HG03039 (cell line): ENCODE data around the gene TPGS1.
"Not testable (repeated sequence)": the region's sequence is repeated elsewhere in the genome, so short reads cannot be mapped to it uniquely, and the experiment has no call there.

ENCODE experiments used
- ATAC-seq: cut with Tn5 transposase; IDR thresholded peaks from one replicate; pipeline ENCODE4 v1.9.1; 2021; ENCODE audit warnings: mild to moderate bottlenecking, moderate library complexity; ENCODE audit not compliant: unreplicated experiment

The TPGS1 gene

GRCh38 chr19:474126-475078 is 32.9 kb upstream of the TPGS1 start:
- no peak for ATAC-seq

GRCh38 chr19:475360-475759 is 31.9 kb upstream of the TPGS1 start:
- no peak for ATAC-seq

- ATAC-seq: no peak
These were observed 28.9 kb upstream of the TPGS1 start for GRCh38 chr19:478236-478903.

DNA sequence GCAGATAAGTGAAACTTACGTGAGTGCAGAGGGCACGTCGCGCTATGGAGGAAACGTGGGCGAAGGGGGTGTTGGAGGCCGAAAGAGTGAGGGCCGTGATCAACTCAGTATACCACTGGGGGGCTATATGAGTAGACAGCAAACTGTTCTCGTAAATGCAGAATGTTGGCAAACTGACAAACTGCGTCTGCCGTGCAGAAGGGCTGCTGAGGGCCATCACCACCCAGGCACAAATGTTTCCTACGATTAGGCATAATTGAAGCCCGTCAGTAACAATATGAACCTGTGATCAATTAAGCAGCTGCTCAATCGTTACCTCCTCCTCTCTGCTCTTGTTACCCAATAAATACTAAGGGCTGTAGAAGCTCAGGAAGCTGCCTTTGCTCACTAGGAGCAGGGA is 28.3 kb upstream of the TPGS1 start:
- no peak for ATAC-seq

GRCh38 chr19:480016-480855 is 27.1 kb upstream of the TPGS1 start:
- ATAC-seq: no peak

DNA sequence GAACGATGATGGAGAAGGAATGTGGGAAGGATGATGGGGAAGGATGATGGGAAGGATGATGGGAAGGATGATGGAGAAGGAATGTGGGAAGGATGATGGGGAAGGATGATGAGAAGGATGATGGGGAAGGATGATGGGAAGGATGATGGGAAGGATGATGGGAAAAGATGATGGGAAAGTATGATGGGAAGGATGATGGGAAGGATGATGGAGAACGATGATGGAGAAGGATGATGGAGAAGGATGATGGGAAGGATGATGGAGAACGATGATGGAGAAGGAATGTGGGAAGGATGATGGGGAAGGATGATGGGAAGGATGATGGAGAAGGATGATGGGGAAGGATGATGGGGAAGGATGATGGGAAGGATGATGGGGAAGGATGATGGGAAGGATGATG is 26.2 kb upstream of the TPGS1 start:
- ATAC-seq: not testable (repeated sequence)

GRCh38 chr19:482186-483041 is 24.9 kb upstream of the TPGS1 start:
- ATAC-seq: no peak

DNA sequence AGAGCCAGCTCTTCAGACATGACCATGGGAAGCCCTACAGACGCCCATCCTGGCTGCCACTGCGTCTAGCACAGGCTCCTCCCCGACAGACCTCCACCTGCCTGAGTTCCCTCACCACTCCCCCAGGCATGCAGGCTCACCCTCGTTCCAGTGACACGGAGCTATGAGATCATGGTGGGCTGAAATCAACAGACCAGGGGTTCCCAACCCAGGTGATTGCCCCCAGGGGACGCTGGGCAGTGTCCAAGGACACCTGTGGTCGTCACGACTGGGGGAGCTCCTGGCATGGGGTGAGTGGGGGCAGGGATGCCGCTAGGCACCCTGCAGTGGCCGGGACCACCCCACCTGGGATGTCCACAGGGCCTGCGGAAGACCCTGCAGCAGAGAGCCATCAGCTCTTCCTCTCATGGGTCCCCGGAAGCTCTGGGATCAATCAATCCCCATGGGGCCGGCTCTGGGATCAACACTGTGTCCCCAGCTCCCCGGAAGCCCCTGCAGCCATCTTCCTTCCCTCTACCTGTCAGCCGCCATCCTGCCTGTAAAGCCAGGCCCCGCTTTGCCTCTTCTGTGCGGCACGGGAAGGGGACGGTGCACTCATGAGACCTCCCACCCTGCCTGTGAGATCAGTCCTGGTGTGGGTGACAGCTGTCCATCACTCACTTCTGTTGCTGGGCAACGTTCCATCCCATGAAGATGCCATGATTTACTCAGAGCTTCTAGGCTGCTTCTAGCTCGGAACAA is 23.8 kb upstream of the TPGS1 start:
- no peak for ATAC-seq

DNA sequence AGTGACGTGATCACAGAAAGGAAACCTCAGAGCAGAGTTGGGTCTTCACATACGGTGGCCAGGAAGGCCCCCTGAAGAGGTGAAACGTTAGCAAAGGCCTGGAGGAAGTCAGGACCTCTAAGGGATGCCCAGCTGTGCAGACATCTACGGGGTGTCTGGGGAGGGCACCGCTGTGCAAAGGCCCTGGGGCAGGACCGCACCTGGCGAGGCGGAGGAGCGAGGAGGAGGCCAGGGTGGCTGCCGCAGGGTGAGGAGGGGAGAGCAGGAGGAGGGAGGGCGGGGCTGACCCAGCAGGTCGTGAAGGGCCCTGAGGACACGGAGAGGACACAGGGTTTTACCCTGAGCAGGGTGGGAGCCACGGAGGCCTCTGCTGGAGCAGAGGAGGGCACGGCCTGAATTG is 22.8 kb upstream of the TPGS1 start:
- ATAC-seq: no peak

- ATAC-seq: no peak
These were observed 22.2 kb upstream of the TPGS1 start for GRCh38 chr19:485077-485476.

DNA sequence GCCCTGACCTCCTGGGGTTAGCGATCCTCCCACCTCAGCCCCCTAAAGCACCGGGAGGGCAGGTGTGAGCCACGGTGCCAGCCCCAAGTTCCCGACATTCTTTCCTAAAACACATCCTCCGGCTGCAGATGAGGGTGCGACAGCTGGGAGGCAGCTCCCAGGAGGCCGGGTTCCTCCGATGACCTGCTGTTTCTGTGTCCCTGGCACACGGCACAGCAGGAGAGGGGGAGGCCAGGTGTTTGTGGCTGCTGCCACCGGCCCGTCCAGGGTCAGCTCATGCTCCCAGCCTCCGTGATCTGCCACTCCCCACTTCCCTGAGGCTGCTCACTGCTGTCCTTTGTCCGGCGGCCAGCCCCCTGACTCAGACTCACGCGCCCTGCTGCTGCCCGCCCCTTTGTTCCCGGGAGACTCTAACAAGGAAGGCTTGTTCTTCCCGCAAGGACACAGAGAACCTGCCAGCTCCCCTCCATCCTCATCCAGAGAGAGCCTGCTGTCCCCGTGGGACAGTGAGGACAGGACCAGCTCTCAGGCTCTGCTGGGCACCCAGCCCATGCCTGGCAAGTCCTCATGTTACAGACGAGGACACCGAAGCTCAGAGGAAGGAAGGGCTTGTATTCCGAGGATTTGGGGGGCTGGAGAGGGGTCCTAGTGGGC is 21.6 kb upstream of the TPGS1 start:
- ATAC-seq: no peak

- peak; percentile 62 for ATAC-seq
These were observed 18.5 kb upstream of the TPGS1 start for GRCh38 chr19:488505-489417.

- ATAC-seq: no peak
These were observed 17.7 kb upstream of the TPGS1 start for GRCh38 chr19:489418-490196.

DNA sequence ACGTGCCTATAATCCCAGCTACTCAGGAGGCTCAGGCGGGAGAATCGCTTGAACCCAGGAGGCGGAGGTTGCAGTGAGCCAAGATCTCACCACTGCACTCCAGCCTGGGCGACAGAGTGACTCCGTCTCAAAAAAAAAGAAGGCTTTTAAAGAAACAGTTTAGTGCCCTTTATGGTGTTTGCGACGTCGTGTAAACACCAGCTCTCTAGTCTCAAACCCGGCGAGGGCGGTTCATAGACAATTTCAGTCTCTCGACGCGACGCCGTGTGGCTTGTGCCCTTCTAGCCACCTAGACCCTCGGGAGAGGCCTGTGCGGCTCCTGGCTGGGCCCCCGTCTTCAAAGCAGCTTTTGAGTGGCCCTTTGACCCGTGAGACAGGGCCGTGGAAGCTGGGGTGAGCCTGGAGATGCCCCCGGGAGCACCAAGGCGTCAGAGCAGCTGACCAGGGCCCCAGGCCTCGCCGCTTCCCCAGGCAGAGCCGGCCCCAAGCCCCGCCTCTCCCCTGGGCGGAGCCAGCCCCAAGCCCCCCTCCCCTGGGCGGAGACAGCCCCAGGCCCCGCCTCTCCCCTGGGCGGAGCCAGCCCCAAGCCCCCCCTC is 16.1 kb upstream of the TPGS1 start:
- no peak for ATAC-seq

- ATAC-seq: no peak
These were observed 15.2 kb upstream of the TPGS1 start for GRCh38 chr19:492091-492531.

DNA sequence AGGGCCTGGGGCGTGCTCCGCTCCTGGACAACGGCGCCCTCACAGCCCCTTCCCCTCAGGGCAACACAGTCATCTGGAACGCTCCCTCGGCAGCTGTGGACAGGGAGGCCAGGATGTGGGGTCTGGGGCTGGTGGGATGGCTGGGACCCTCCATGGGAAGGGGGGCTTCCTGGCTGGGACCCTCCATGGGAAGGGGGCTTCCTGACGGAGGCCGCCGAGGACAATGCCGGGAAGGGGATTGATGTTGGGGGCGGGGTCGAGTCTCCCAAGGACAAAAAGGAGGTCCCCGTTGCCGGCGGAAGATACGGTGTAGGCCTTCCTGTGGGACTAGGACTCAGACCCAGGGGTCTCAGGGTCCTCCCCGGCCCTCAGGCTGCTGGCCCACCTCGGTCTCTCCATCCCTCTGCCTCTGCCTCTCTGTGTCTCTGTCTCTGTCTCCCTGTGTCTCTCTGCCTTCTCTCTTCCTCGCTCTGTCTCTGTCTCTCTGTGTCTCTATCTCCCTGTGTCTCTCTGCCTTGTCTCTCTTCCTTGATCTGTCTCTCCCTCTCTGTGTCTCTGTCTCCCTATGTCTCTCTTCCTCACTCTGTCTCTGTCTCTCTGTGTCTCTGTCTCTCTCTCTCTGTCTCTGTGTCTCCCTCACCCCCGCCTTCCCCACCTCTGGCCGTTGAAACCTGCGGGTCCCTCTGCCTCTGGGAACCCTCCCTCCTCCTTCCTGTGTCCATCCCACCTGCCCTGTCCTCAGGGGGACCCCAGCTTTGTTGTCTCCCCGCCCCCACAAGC is 13.7 kb upstream of the TPGS1 start:
- ATAC-seq: no peak
